A549 treated with DMSO at 1 μM for 4 hours (cell line): Measurements from ENCODE around the gene OVOL2. TPM values are rescaled to one million over a fixed set of nuclear protein-coding genes. Genes with fewer than 3 reads are reported as not detected.

Experiments used
- total RNA-seq: library from RNA; stranded (reverse); fragments of 200-300 nt; extraction: Qiagen RNA extraction; gene quantifications from 5 replicates; pipeline ENCODE4 v1.2.3, GENCODE V29; 2022; ENCODE audit warnings: low read depth

The OVOL2 gene
- total RNA-seq = 0.10 to 0.20 TPM (median 0.13 TPM) in 3 of 5 replicates, not detected in the others

DNA sequence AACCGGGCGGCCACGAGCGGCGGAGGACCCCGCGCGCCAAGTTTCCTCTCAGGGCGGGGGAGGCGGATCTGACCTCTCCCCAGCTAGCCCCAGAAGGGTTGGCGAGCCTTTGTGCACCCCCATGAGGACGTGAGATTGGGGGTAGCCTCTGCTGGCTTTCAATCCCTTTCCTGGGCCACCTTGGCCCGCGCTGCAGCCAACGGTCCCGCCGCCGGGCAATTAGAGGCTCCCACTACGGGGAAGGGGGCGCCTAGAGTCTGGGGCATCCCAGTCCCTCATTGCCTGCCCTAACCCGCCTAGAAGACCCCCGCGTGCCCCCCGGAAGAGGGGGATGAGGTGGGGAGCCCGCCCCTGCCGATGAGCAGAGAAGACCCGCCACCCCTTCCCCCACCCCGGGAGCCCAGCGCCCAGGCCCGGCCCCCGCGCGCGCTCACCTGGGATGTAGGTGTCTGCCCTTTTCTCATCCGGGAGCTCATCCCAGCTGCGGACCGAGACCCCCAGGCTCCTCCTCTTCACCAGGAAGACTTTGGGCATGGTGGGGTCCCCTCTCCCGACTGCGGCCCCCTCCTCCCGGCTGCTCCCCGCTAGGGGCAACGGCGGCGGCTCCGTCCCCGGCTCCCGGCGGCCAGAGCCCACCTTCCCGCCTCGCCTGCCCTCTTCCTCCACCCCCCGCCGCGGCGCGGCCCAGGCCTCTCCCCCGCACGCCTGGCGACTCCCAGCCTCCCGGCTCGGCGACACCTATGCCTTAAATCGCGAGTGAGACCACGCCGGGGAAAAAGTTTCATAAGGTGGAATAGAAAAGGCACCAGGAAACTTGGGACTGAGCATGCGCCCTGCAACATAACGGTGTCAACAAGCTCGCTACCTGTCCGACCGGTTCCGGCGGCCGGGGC lies at the start of gene OVOL2:
OVOL2 (minus strand) TSS at position 816 of the 893 bp plus-strand sequence; CDS start at position 534, 282 bp downstream.

Other genes with a start within 250 kb of the OVOL2 start
- gene SNX5, start 89.1 kb downstream of the OVOL2 start, total RNA-seq = 229 to 249 TPM (median 239 TPM) in 5 replicates
- 40.4 to 52.4 TPM (median 46.2 TPM) in 5 replicates for gene MGME1, start 88.9 kb downstream of the OVOL2 start, total RNA-seq
- 9.5 to 10.8 TPM (median 10.1 TPM) in 5 replicates for gene KAT14, start 79.9 kb upstream of the OVOL2 start, total RNA-seq
- gene PET117, start 79.9 kb upstream of the OVOL2 start, total RNA-seq = 21.6 to 29.7 TPM (median 26.5 TPM) in 5 replicates
- 9.5 to 14.8 TPM (median 10.1 TPM) in 5 replicates for gene ZNF133, start 230.6 kb upstream of the OVOL2 start, total RNA-seq